GM12801 (cell line): Measurements from ENCODE around the gene PIP5K1C.

Experiments used
- CTCF ChIP-seq: IDR thresholded peaks from one replicate; pipeline ENCODE4 v1.5.1; 2011; ENCODE audit warnings: control low read depth; ENCODE audit not compliant: insufficient read length; ENCODE audit errors: extremely low read depth

The PIP5K1C gene

GRCh38 chr19:3695986-3696659 is 4.1 kb downstream of the PIP5K1C start:
- no peak for TF ChIP-seq CTCF

- no peak for TF ChIP-seq CTCF
Observed at GRCh38 chr19:3695124-3695733, 5.0 kb downstream of the PIP5K1C start.

- no peak for TF ChIP-seq CTCF
Observed at GRCh38 chr19:3694361-3695123, 5.7 kb downstream of the PIP5K1C start.

GRCh38 chr19:3693025-3693925 is 7.0 kb downstream of the PIP5K1C start:
- TF ChIP-seq CTCF, result no peak

GRCh38 chr19:3692141-3693024 is 7.9 kb downstream of the PIP5K1C start:
- no peak for TF ChIP-seq CTCF

- no peak for TF ChIP-seq CTCF
Observed at GRCh38 chr19:3691726-3692125, 8.5 kb downstream of the PIP5K1C start.
